Testis (tissue), 2 donors: ENCODE measurements around the gene ZSCAN1.

Source experiments
- CTCF ChIP-seq, 3 experiments: fragments of 450-650 bp in 2 of 3; fragments of 200-600 bp in 1 of 3; sonication (generic) in 1 of 3; IDR thresholded peaks; one replicate each; pipeline ENCODE4 v1.5.1; 2016 to 2019; ENCODE audit warnings: antibody characterized with exemption in 3 of 3, mild to moderate bottlenecking in 2 of 3, moderate library complexity in 1 of 3
- POLR2A ChIP-seq: fragments of 450-650 bp; IDR thresholded peaks from one replicate; pipeline ENCODE4 v1.6.1; 2017; ENCODE audit warnings: antibody characterized with exemption, mild to moderate bottlenecking, moderate library complexity

- TF ChIP-seq CTCF (IDR thresholded peaks at IDR 0.05) = no peak
- TF ChIP-seq POLR2A = peak; percentile 38
These were observed 31.2 kb upstream of the ZSCAN1 start, which contains the start of gene ZNF606 for GRCh38 chr19:58002384-58003173.
